IMR-90 (cell line): ENCODE measurements around the gene PRKAB1. TPM values are rescaled to one million over a fixed set of nuclear protein-coding genes. Genes with fewer than 3 reads are reported as not detected.

Experiments
- ATAC-seq: fragments of 200-7000 bp; cut with Tn5 transposase; 2 replicates; pipeline ENCODE4 v1.9.1; 2020; ENCODE audit warnings: low read depth, mild to moderate bottlenecking, moderate library complexity
- BruUV-seq: library from RNA; stranded (reverse); fragments of 400-500 nt; replicated peaks from 2 replicates; lab custom pipeline; 2021; lab: Mats Ljungman, UMichigan
- CTCF ChIA-PET: fragments of 300-600 bp; formaldehyde crosslinking; extraction: SDS; loops from one replicate; lab custom pipeline; 2021; ENCODE audit warnings: antibody characterized with exemption; lab: Yijun Ruan, JAX
- POLR2A ChIA-PET: fragments of 300-600 bp; sonication (Branson Sonifier 250); formaldehyde crosslinking; loops from one replicate; lab custom pipeline; 2022; ENCODE audit warnings: antibody characterized with exemption; ENCODE audit not compliant: unreplicated experiment; lab: Charles Lee
- DNase-seq: peaks from one replicate; pipeline ENCODE4 v3.0.0; 2013
- H2AFZ ChIP-seq: replicated peaks from 2 replicates; pipeline ENCODE3; 2013; ENCODE audit warnings: low read length, mild to moderate bottlenecking; ENCODE audit not compliant: poor library complexity
- H2AK5ac ChIP-seq: 2 replicates; pipeline ENCODE4 v1.6.1; 2013; ENCODE audit warnings: low read depth, low read length, inconsistent platforms
- H2AK9ac ChIP-seq: replicated peaks from 2 replicates; pipeline ENCODE3; 2013; ENCODE audit warnings: mild to moderate bottlenecking, low read depth, low read length, moderate library complexity; ENCODE audit not compliant: poor library complexity
- H2BK120ac ChIP-seq: 2 replicates; pipeline ENCODE4 v1.6.1; 2013; ENCODE audit warnings: low read depth, low read length, inconsistent platforms
- H2BK15ac ChIP-seq: 3 replicates; pipeline ENCODE4 v1.6.1; 2013; ENCODE audit warnings: low read depth, low read length, inconsistent platforms
- H2BK20ac ChIP-seq: 2 replicates; pipeline ENCODE4 v1.6.1; 2013; ENCODE audit warnings: low read depth, mild to moderate bottlenecking, inconsistent platforms, low read length, moderate library complexity
- H2BK5ac ChIP-seq: 2 replicates; pipeline ENCODE4 v1.6.1; 2013; ENCODE audit warnings: mild to moderate bottlenecking, low read depth, low read length, inconsistent platforms; ENCODE audit not compliant: poor library complexity, severe bottlenecking
- H3K14ac ChIP-seq: replicated peaks from 2 replicates; pipeline ENCODE4 v1.6.1; 2013; ENCODE audit warnings: low read depth, low read length, inconsistent platforms
- H3K18ac ChIP-seq: 2 replicates; pipeline ENCODE4 v1.6.1; 2013; ENCODE audit warnings: low read depth, low read length, control low read depth
- H3K23ac ChIP-seq: 2 replicates; pipeline ENCODE4 v1.6.1; 2013; ENCODE audit warnings: low read depth, low read length, inconsistent platforms
- H3K27ac ChIP-seq: 2 replicates; pipeline ENCODE4 v1.5.1; 2013; ENCODE audit warnings: mild to moderate bottlenecking, control low read depth, low read length; ENCODE audit not compliant: insufficient read depth
- H3K27me3 ChIP-seq: 2 replicates; pipeline ENCODE4 v1.6.1; 2013; ENCODE audit warnings: low read length; ENCODE audit not compliant: control insufficient read depth, insufficient read depth
- H3K36me3 ChIP-seq: 2 replicates; pipeline ENCODE4 v1.6.1; 2013; ENCODE audit warnings: low read length, mixed read lengths; ENCODE audit not compliant: control insufficient read depth, insufficient read depth
- H3K4ac ChIP-seq: 2 replicates; pipeline ENCODE4 v1.6.1; 2013; ENCODE audit warnings: low read depth, low read length, inconsistent platforms
- H3K4me1 ChIP-seq: 2 replicates; pipeline ENCODE4 v1.6.1; 2013; ENCODE audit warnings: low read length, mixed read lengths; ENCODE audit not compliant: control insufficient read depth, insufficient read depth
- H3K4me2 ChIP-seq: 2 replicates; pipeline ENCODE4 v1.6.1; 2013; ENCODE audit warnings: low read depth, mild to moderate bottlenecking, control low read depth, low read length, moderate library complexity
- H3K4me3 ChIP-seq: 2 replicates; pipeline ENCODE4 v1.5.1; 2013; ENCODE audit warnings: low read depth, mild to moderate bottlenecking, control low read depth, low read length, moderate library complexity; ENCODE audit not compliant: insufficient read depth
- H3K56ac ChIP-seq: 2 replicates; pipeline ENCODE4 v1.6.1; 2013; ENCODE audit warnings: low read length, inconsistent platforms; ENCODE audit not compliant: insufficient read depth; ENCODE audit errors: extremely low read depth
- H3K79me1 ChIP-seq, 2 experiments: 2 replicates each; pipeline ENCODE4 v1.6.1; 2013; ENCODE audit warnings: low read length in 2 of 2, inconsistent platforms in 1 of 2, low read depth in 1 of 2
- H3K9ac ChIP-seq: 2 replicates; pipeline ENCODE4 v1.6.1; 2013; ENCODE audit warnings: low read depth, low read length, control low read depth
- H3K9me1 ChIP-seq: 2 replicates; pipeline ENCODE4 v1.6.1; 2013; ENCODE audit warnings: low read length, inconsistent platforms; ENCODE audit not compliant: insufficient read depth
- H3K9me3 ChIP-seq: 2 replicates; pipeline ENCODE4 v1.6.1; 2013; ENCODE audit warnings: low read length; ENCODE audit not compliant: control insufficient read depth, insufficient read depth
- H4K20me1 ChIP-seq: 2 replicates; pipeline ENCODE4 v1.6.1; 2013; ENCODE audit warnings: low read length, inconsistent platforms; ENCODE audit not compliant: insufficient read depth
- H4K5ac ChIP-seq: 2 replicates; pipeline ENCODE4 v1.6.1; 2013; ENCODE audit warnings: mild to moderate bottlenecking, low read depth, low read length, control low read depth
- H4K8ac ChIP-seq, 2 experiments: 2 replicates each; pipeline ENCODE4 v1.6.1; 2013; ENCODE audit warnings: low read depth in 2 of 2, low read length in 2 of 2, control low read depth in 1 of 2, inconsistent platforms in 1 of 2
- H4K91ac ChIP-seq: 2 replicates; pipeline ENCODE4 v1.6.1; 2013; ENCODE audit warnings: low read depth, low read length, inconsistent platforms; ENCODE audit not compliant: insufficient read depth
- BHLHE40 ChIP-seq: fragments of 150-350 bp; IDR thresholded peaks from 2 replicates; pipeline ENCODE4 v1.6.1; 2016; ENCODE audit warnings: mild to moderate bottlenecking, low read depth, low read length
- CEBPB ChIP-seq: IDR thresholded peaks from 2 replicates; pipeline ENCODE4 v1.6.1; 2012; ENCODE audit warnings: low read depth, low read length, improper control_type of control experiment
- CHD1 ChIP-seq: IDR thresholded peaks from 2 replicates; pipeline ENCODE4 v1.6.1; 2012; ENCODE audit warnings: low read depth, low read length, improper control_type of control experiment
- CTCF ChIP-seq: conservative IDR thresholded peaks from 2 replicates; pipeline ENCODE4 v1.5.1; 2012; ENCODE audit warnings: mild to moderate bottlenecking, low read depth, low read length, improper control_type of control experiment
- ELK1 ChIP-seq: fragments of 150-350 bp; IDR thresholded peaks from 2 replicates; pipeline ENCODE4 v1.6.1; 2016; ENCODE audit warnings: low read depth, mild to moderate bottlenecking, low read length, moderate library complexity, borderline replicate concordance
- FOS ChIP-seq: fragments of 150-350 bp; IDR thresholded peaks from 2 replicates; pipeline ENCODE4 v1.6.1; 2016; ENCODE audit warnings: low read depth, low read length
- MAFK ChIP-seq: IDR thresholded peaks from 2 replicates; pipeline ENCODE4 v1.6.1; 2012; ENCODE audit warnings: low read depth, low read length, improper control_type of control experiment
- MAZ ChIP-seq: IDR thresholded peaks from 2 replicates; pipeline ENCODE4 v1.6.1; 2012; ENCODE audit warnings: low read depth, mild to moderate bottlenecking, low read length, improper control_type of control experiment, moderate library complexity, borderline replicate concordance
- MXI1 ChIP-seq: IDR thresholded peaks from 2 replicates; pipeline ENCODE4 v1.6.1; 2012; ENCODE audit warnings: low read depth, mild to moderate bottlenecking, low read length, moderate library complexity, borderline replicate concordance
- NFE2L2 ChIP-seq: fragments of 150-350 bp; IDR thresholded peaks from 2 replicates; pipeline ENCODE4 v1.6.1; 2016; ENCODE audit warnings: low read depth, mild to moderate bottlenecking, low read length
- POLR2A ChIP-seq: IDR thresholded peaks from 2 replicates; pipeline ENCODE4 v1.6.1; 2012; ENCODE audit warnings: mild to moderate bottlenecking, low read depth, low read length
- RAD21 ChIP-seq: IDR thresholded peaks from 2 replicates; pipeline ENCODE4 v1.6.1; 2012; ENCODE audit warnings: low read length, improper control_type of control experiment
- RCOR1 ChIP-seq: IDR thresholded peaks from 2 replicates; pipeline ENCODE4 v1.6.1; 2012; ENCODE audit warnings: mild to moderate bottlenecking, low read length, improper control_type of control experiment; ENCODE audit not compliant: insufficient replicate concordance
- RFX5 ChIP-seq: IDR thresholded peaks from 2 replicates; pipeline ENCODE4 v1.8.0; 2012; ENCODE audit warnings: low read depth, mild to moderate bottlenecking, low read length, moderate library complexity
- SMC3 ChIP-seq: fragments of 150-350 bp; IDR thresholded peaks from 2 replicates; pipeline ENCODE4 v1.6.1; 2016; ENCODE audit warnings: low read depth, mild to moderate bottlenecking, antibody characterized with exemption, low read length, moderate library complexity
- WGBS, 2 experiments: methylation state at CpG; one replicate each; pipeline versions ENCODE4 v1.1.5 to v1.1.7; 2013; ENCODE audit warnings: missing lambda C conversion rate in 2 of 2; ENCODE audit not compliant: insufficient read length in 1 of 2; ENCODE audit errors: extremely low coverage in 2 of 2; 5-methylcytosine and 5-hydroxymethylcytosine counted together
- dilution Hi-C: fragments of 300-500 bp; cut with HindIII; formaldehyde crosslinking; loops from one replicate; pipeline ENCODE4 v1.14.3; 2018; ENCODE audit warnings: low sequenced_read_pairs; ENCODE audit not compliant: unreplicated experiment
- in situ Hi-C: fragments of 300-500 bp; cut with MboI; formaldehyde crosslinking; loops from 3 replicates; pipeline ENCODE4 v1.14.3; 2019; ENCODE audit warnings: low sequenced_read_pairs, inconsistent platforms, mixed read lengths
- intact Hi-C: fragments of 100-400 bp; cut with micrococcal nuclease; formaldehyde crosslinking; loops from 2 replicates; pipeline ENCODE4 v1.10.0; 2022
- polyA plus RNA-seq, 3 experiments: library from polyadenylated mRNA; depleted of rRNA; stranded (reverse); fragments of >200 nt; gene quantifications; 2 replicates each; pipeline ENCODE4 v1.2.3, GENCODE V29; 2012; ENCODE audit warnings: low replicate concordance in 1 of 3
- total RNA-seq: library from RNA; depleted of rRNA; stranded (reverse); fragments of >200 nt; gene quantifications from 2 replicates; pipeline ENCODE4 v1.2.3, GENCODE V29; 2012
- TF ChIP-seq, protein P1 (sequence below): fragments of 150-350 bp; IDR thresholded peaks from 2 replicates; pipeline ENCODE4 v1.6.1; 2017; ENCODE audit warnings: mild to moderate bottlenecking, antibody characterized with exemption, low read length, low read depth

PRKAB1 gene
- total and polyA plus RNA-seq, 2 of the 4 experiments (the other 2 are of a cell fraction), result 9.7 to 19.3 TPM

GRCh38 chr12:119704065-119704747, 36.3 kb downstream of the PRKAB1 start:
- Histone ChIP-seq H2AK9ac (no peak overlapping the region), H4K91ac (no peak overlapping the region), H3K9me1 (no peaks in the 10 kb centered on the region), H3K18ac (no peak overlapping the region), H3K4me2 (no peak overlapping the region), H2BK20ac (no peak overlapping the region), H3K4me1 (no peaks in the 10 kb centered on the region), H2BK5ac (no peak overlapping the region), H3K27ac (no peak overlapping the region), H4K5ac (no peak overlapping the region), H3K4me3 (no peak overlapping the region), H2BK15ac (no peak overlapping the region), H3K27me3 (no peaks in the 10 kb centered on the region), H3K79me1 (no peaks in the 10 kb centered on the region; a peak in 1 of 4 replicates), H3K9ac (no peak overlapping the region), H3K14ac (no peak overlapping the region), H3K9me3 (no peaks in the 10 kb centered on the region), H3K23ac (no peak overlapping the region), H3K56ac (no peak overlapping the region), H4K20me1 (no peaks in the 10 kb centered on the region), H2BK120ac (no peak overlapping the region), H2AFZ (peak overlapping the region; percentile 67), H3K4ac (no peak overlapping the region), H2AK5ac (no peak overlapping the region), H4K8ac (no peak overlapping the region), H3K36me3 (peaks cover 1% of the 10 kb centered on the region)
- in situ Hi-C loops (no loop called here), intact Hi-C loops (no loop called here), dilution Hi-C loops (no loop called here)
- ATAC-seq (peak; percentile 81), DNase-seq (peak; percentile 50)
- ChIA-PET CTCF (interaction anchor here (2.3 kb wide), 1 partner anchor 9 kb away, joined by 7 read pairs; no protein-coding TSS in a partner anchor), POLR2A (no interaction called here)
- 94% methylated on average over 4 of the region's 16 CpGs; no CpG with 5 or more reads in 1 of the 2 experiments for WGBS, 2 experiments
- TF ChIP-seq CTCF (no peak), SMC3 (no peak), BHLHE40 (no peak), CHD1 (no peak), NFE2L2 (no peak), MAFK (no peak), POLR2A (no peak), RCOR1 (no peak), CEBPB (no peak), MAZ (no peak), FOS (no peak), ELK1 (no peak), RFX5 (no peak), RAD21 (no peak), MXI1 (no peak)
- TF ChIP-seq, protein P1, sequence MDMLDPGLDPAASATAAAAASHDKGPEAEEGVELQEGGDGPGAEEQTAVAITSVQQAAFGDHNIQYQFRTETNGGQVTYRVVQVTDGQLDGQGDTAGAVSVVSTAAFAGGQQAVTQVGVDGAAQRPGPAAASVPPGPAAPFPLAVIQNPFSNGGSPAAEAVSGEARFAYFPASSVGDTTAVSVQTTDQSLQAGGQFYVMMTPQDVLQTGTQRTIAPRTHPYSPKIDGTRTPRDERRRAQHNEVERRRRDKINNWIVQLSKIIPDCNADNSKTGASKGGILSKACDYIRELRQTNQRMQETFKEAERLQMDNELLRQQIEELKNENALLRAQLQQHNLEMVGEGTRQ, result no peak
- no TSS peak for BruUV-seq
